HepG2 (cell line): Measurements from ENCODE around the gene RRP9. TPM values are rescaled to one million over a fixed set of nuclear protein-coding genes. Genes with fewer than 3 reads are reported as not detected.

Experiments
- CENPT ChIP-seq: sonication (generic); formaldehyde crosslinking; IDR thresholded peaks from 2 replicates; pipeline ENCODE4 v1.8.0; 2022; ENCODE audit warnings: low read depth, mild to moderate bottlenecking, moderate library complexity, missing genetic modification reagents
- EP300 ChIP-seq, 3 experiments: sonication (generic) in 1 of 3; formaldehyde crosslinking in 1 of 3; IDR thresholded peaks; 2 replicates each; pipeline versions ENCODE4 v1.5.1 to v1.6.1; 2011 to 2020; ENCODE audit warnings: low read depth in 2 of 3, low read length in 2 of 3, borderline replicate concordance in 1 of 3, improper control_type of control experiment in 1 of 3, mild to moderate bottlenecking in 1 of 3, missing genetic modification reagents in 1 of 3, moderate library complexity in 1 of 3
- KDM2A ChIP-seq: sonication (generic); formaldehyde crosslinking; IDR thresholded peaks from 2 replicates; pipeline ENCODE4 v1.4.0; 2020; ENCODE audit warnings: low read depth, missing genetic modification reagents, borderline replicate concordance
- MEF2D ChIP-seq: sonication (generic); formaldehyde crosslinking; IDR thresholded peaks from 2 replicates; pipeline ENCODE4 v1.5.1; 2020; ENCODE audit warnings: mild to moderate bottlenecking, missing genetic modification reagents
- NR2C2 ChIP-seq: sonication (generic); formaldehyde crosslinking; IDR thresholded peaks from 2 replicates; pipeline ENCODE4 v1.4.0; 2020; ENCODE audit warnings: missing genetic modification reagents, mild to moderate bottlenecking, moderate library complexity, borderline replicate concordance
- PRMT3 ChIP-seq: sonication (generic); formaldehyde crosslinking; IDR thresholded peaks from 2 replicates; pipeline ENCODE4 v1.8.1; 2022; ENCODE audit warnings: low read depth, mild to moderate bottlenecking, moderate library complexity, missing genetic modification reagents, borderline replicate concordance
- ZBTB26 ChIP-seq: IDR thresholded peaks from 2 replicates; pipeline ENCODE4 v1.6.1; 2016; ENCODE audit warnings: missing compliant biosample characterization, missing genetic modification reagents, borderline replicate concordance
- ZBTB42 ChIP-seq: sonication (generic); formaldehyde crosslinking; IDR thresholded peaks from 2 replicates; pipeline ENCODE4 v1.5.0; 2020; ENCODE audit warnings: mild to moderate bottlenecking, missing genetic modification reagents
- ZFP90 ChIP-seq: sonication (generic); formaldehyde crosslinking; IDR thresholded peaks from 2 replicates; pipeline ENCODE4 v1.8.0; 2022; ENCODE audit warnings: missing genetic modification reagents, mild to moderate bottlenecking, inconsistent platforms, borderline replicate concordance
- ZNF121 ChIP-seq: sonication (generic); formaldehyde crosslinking; IDR thresholded peaks from 2 replicates; pipeline ENCODE4 v1.5.0; 2020; ENCODE audit warnings: mild to moderate bottlenecking, missing genetic modification reagents
- ZNF234 ChIP-seq: sonication (generic); formaldehyde crosslinking; conservative IDR thresholded peaks from 2 replicates; pipeline ENCODE4 v1.5.1; 2020; ENCODE audit warnings: mild to moderate bottlenecking, missing genetic modification reagents
- ZNF296 ChIP-seq: sonication (generic); formaldehyde crosslinking; conservative IDR thresholded peaks from 2 replicates; pipeline ENCODE4 v1.5.0; 2020; ENCODE audit warnings: mild to moderate bottlenecking, missing genetic modification reagents
- ZNF446 ChIP-seq: sonication (generic); formaldehyde crosslinking; IDR thresholded peaks from 2 replicates; pipeline ENCODE4 v1.5.0; 2020; ENCODE audit warnings: mild to moderate bottlenecking, missing genetic modification reagents
- ZNF589 ChIP-seq: sonication (generic); formaldehyde crosslinking; conservative IDR thresholded peaks from 2 replicates; pipeline ENCODE4 v1.8.0; 2022; ENCODE audit warnings: mild to moderate bottlenecking, moderate library complexity, missing genetic modification reagents
- ZNF691 ChIP-seq: sonication (generic); formaldehyde crosslinking; IDR thresholded peaks from 2 replicates; pipeline ENCODE4 v1.4.0; 2020; ENCODE audit warnings: missing genetic modification reagents, low read depth, mild to moderate bottlenecking, borderline replicate concordance
- ZNF746 ChIP-seq: sonication (generic); formaldehyde crosslinking; IDR thresholded peaks from 2 replicates; pipeline ENCODE4 v1.8.0; 2022; ENCODE audit warnings: mild to moderate bottlenecking, missing genetic modification reagents
- ZNF749 ChIP-seq: sonication (generic); formaldehyde crosslinking; IDR thresholded peaks from 2 replicates; pipeline ENCODE4 v1.8.0; 2022; ENCODE audit warnings: mild to moderate bottlenecking, missing genetic modification reagents, moderate library complexity, borderline replicate concordance
- ZNF776 ChIP-seq: sonication (generic); formaldehyde crosslinking; IDR thresholded peaks from 2 replicates; pipeline ENCODE4 v1.4.0; 2020; ENCODE audit warnings: mild to moderate bottlenecking, missing genetic modification reagents
- ZNF777 ChIP-seq: sonication (generic); formaldehyde crosslinking; IDR thresholded peaks from 2 replicates; pipeline ENCODE4 v1.4.0; 2020; ENCODE audit warnings: missing genetic modification reagents
- ZSCAN30 ChIP-seq: sonication (generic); formaldehyde crosslinking; IDR thresholded peaks from 2 replicates; pipeline ENCODE4 v1.5.0; 2020; ENCODE audit warnings: mild to moderate bottlenecking, missing genetic modification reagents
- polyA plus RNA-seq, 8 experiments: library from polyadenylated mRNA; depleted of rRNA in 3 of 8; stranded (reverse) in 7 of 8; unstranded in 1 of 8; fragments of >200 nt; fragmentation: Illumina TruSeq in 4 of 8; extraction: Trizol in 4 of 8; gene quantifications; 2 replicates each; pipeline versions ENCODE4 v1.2.1 to v1.2.3, GENCODE V29; 2011 to 2016; ENCODE audit warnings: low read depth in 4 of 8, missing spikeins in 1 of 8, mixed read lengths in 1 of 8; ENCODE audit not compliant: insufficient read depth in 1 of 8
- total RNA-seq, 5 experiments: library from RNA; depleted of rRNA; stranded (reverse); fragments of >200 nt; fragmentation: Illumina TruSeq; extraction: Trizol; gene quantifications; 2 replicates each; pipeline ENCODE4 v1.2.3, GENCODE V29; 2016; ENCODE audit warnings: low read depth in 1 of 5
- TF ChIP-seq, protein P1 (sequence below): sonication (generic); formaldehyde crosslinking; IDR thresholded peaks from 2 replicates; pipeline ENCODE4 v1.5.0; 2020; ENCODE audit warnings: mild to moderate bottlenecking, missing genetic modification reagents
- TF ChIP-seq, protein P2 (sequence below): sonication (generic); formaldehyde crosslinking; IDR thresholded peaks from 2 replicates; pipeline ENCODE4 v1.8.0; 2022; ENCODE audit warnings: mild to moderate bottlenecking, missing genetic modification reagents, borderline replicate concordance

The RRP9 gene
- total and polyA plus RNA-seq, 2 of the 13 experiments (the other 11 are each of a cell fraction or from before 2014, with no cell fraction given), result 14.8 to 44.0 TPM

- TF ChIP-seq ZFP90 (CRISPR knock-in tag) (0 out of 2 replicates have a peak, but pooled peaks have one; percentile 6), ZNF691 (CRISPR knock-in tag) (peak; percentile 83; the same call in 1 of the 2 replicates), ZNF234 (CRISPR knock-in tag) (no peak), ZBTB42 (CRISPR knock-in tag) (peak; percentile 75), ZNF746 (CRISPR knock-in tag) (no peak; the same call in 1 of the 2 replicates), ZNF777 (CRISPR knock-in tag) (peak; percentile 65; the same call in 1 of the 2 replicates), NR2C2 (CRISPR knock-in tag) (peak; percentile 90), ZNF446 (no peak), EP300 (IDR thresholded peaks at IDR 0.05; ENCODE audit: low read depth in 2 of 2, low read length in 2 of 2) (peak; percentile 19 to 73; a peak in 3 of 4 replicates), EP300 (CRISPR knock-in tag; IDR thresholded peaks at IDR 0.05; ENCODE audit: borderline replicate concordance) (0 out of 2 replicates have a peak, but pooled peaks have one; percentile 44), ZNF296 (CRISPR knock-in tag) (peak; percentile 86; the same call in 1 of the 2 replicates), ZSCAN30 (no peak), PRMT3 (CRISPR knock-in tag) (peak; percentile 81; the same call in 1 of the 2 replicates), ZNF749 (peak; percentile 96), CENPT (CRISPR knock-in tag) (no peak), ZBTB26 (peak; percentile 39), ZNF589 (CRISPR knock-in tag) (peak; percentile 76; the same call in 1 of the 2 replicates), KDM2A (CRISPR knock-in tag) (peak; percentile 76), ZNF121 (CRISPR knock-in tag) (no peak), ZNF776 (CRISPR knock-in tag) (peak; percentile 70; the same call in 1 of the 2 replicates), MEF2D (CRISPR knock-in tag) (no peak; the same call in 1 of the 2 replicates)
- TF ChIP-seq, protein P1, sequence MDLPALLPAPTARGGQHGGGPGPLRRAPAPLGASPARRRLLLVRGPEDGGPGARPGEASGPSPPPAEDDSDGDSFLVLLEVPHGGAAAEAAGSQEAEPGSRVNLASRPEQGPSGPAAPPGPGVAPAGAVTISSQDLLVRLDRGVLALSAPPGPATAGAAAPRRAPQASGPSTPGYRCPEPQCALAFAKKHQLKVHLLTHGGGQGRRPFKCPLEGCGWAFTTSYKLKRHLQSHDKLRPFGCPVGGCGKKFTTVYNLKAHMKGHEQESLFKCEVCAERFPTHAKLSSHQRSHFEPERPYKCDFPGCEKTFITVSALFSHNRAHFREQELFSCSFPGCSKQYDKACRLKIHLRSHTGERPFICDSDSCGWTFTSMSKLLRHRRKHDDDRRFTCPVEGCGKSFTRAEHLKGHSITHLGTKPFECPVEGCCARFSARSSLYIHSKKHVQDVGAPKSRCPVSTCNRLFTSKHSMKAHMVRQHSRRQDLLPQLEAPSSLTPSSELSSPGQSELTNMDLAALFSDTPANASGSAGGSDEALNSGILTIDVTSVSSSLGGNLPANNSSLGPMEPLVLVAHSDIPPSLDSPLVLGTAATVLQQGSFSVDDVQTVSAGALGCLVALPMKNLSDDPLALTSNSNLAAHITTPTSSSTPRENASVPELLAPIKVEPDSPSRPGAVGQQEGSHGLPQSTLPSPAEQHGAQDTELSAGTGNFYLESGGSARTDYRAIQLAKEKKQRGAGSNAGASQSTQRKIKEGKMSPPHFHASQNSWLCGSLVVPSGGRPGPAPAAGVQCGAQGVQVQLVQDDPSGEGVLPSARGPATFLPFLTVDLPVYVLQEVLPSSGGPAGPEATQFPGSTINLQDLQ (CRISPR knock-in tag), result no peak
- TF ChIP-seq, protein P2, sequence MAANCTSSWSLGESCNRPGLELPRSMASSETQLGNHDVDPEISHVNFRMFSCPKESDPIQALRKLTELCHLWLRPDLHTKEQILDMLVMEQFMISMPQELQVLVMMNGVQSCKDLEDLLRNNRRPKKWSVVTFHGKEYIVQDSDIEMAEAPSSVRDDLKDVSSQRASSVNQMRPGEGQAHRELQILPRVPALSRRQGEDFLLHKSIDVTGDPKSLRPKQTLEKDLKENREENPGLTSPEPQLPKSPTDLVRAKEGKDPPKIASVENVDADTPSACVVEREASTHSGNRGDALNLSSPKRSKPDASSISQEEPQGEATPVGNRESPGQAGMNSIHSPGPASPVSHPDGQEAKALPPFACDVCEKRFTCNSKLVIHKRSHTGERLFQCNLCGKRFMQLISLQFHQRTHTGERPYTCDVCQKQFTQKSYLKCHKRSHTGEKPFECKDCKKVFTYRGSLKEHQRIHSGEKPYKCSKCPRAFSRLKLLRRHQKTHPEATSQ (CRISPR knock-in tag), result no peak
Observed at GRCh38 chr3:51982838-51983577, 41.3 kb upstream of the RRP9 start, which contains the start of gene ACY1 (continued).
